ENCODE data around the gene PLCB3.

- TF ChIP-seq POLR2A (IDR thresholded peaks at IDR 0.05) (no peak), CTCF (IDR thresholded peaks at IDR 0.05) (no peak), POLR2AphosphoS5 (IDR thresholded peaks at IDR 0.05) (no peak), EP300 (IDR thresholded peaks at IDR 0.05) (no peak)
Measured at GRCh38 chr11:64250415-64251015, 815 bp upstream of the PLCB3 start.
